HG02623 (cell line): Measurements from ENCODE around the gene LIN28B.
"Not testable (repeated sequence)": the region's sequence is repeated elsewhere in the genome, so short reads cannot be mapped to it uniquely, and the experiment has no call there.

Source experiments
- ATAC-seq: cut with Tn5 transposase; IDR thresholded peaks from one replicate; pipeline ENCODE4 v1.9.1; 2021; ENCODE audit warnings: moderate library complexity; ENCODE audit not compliant: unreplicated experiment

Gene LIN28B

GRCh38 chr6:105058846-105059245 is 101.9 kb downstream of the LIN28B start:
- ATAC-seq = no peak

- ATAC-seq = no peak
Measured at GRCh38 chr6:105066233-105066632, 109.3 kb downstream of the LIN28B start.

- no peak for ATAC-seq
Measured at GRCh38 chr6:105066836-105067235, 109.9 kb downstream of the LIN28B start.

GRCh38 chr6:105067329-105067728 is 110.4 kb downstream of the LIN28B start:
- ATAC-seq = no peak

- no peak for ATAC-seq
Measured at GRCh38 chr6:105068407-105068806, 111.5 kb downstream of the LIN28B start.

- no peak for ATAC-seq
Measured at GRCh38 chr6:105069821-105070445, 113.0 kb downstream of the LIN28B start.

- ATAC-seq = no peak
Measured at GRCh38 chr6:105072798-105073199, 115.9 kb downstream of the LIN28B start.

- ATAC-seq = no peak
Measured at GRCh38 chr6:105075210-105075609, 118.3 kb downstream of the LIN28B start.

- not testable (repeated sequence) for ATAC-seq
Measured at GRCh38 chr6:105076418-105076817, 119.5 kb downstream of the LIN28B start.

- no peak for ATAC-seq
Measured at GRCh38 chr6:105077596-105078385, 120.9 kb downstream of the LIN28B start.

GRCh38 chr6:105078386-105078708 is 121.4 kb downstream of the LIN28B start:
- no peak for ATAC-seq

- no peak for ATAC-seq
Measured at GRCh38 chr6:105080279-105080678, 123.4 kb downstream of the LIN28B start.

GRCh38 chr6:105081662-105082061 is 124.8 kb downstream of the LIN28B start:
- not testable (repeated sequence) for ATAC-seq

- ATAC-seq = no peak
Measured at GRCh38 chr6:105087571-105088211, 130.8 kb downstream of the LIN28B start.

GRCh38 chr6:105091140-105091829 is 134.4 kb downstream of the LIN28B start:
- ATAC-seq = no peak

- ATAC-seq = no peak
Measured at GRCh38 chr6:105094133-105094640, 137.3 kb downstream of the LIN28B start.

- no peak for ATAC-seq
Measured at GRCh38 chr6:105095139-105095538, 138.2 kb downstream of the LIN28B start.

- no peak for ATAC-seq
Measured at GRCh38 chr6:105097288-105097687, 140.4 kb downstream of the LIN28B start.

GRCh38 chr6:105099371-105099770 is 142.5 kb downstream of the LIN28B start:
- ATAC-seq = no peak

GRCh38 chr6:105102186-105102585 is 145.3 kb downstream of the LIN28B start:
- no peak for ATAC-seq

- ATAC-seq = no peak
Measured at GRCh38 chr6:105105094-105105493, 148.2 kb downstream of the LIN28B start.
